RWPE2 (cell line): ENCODE results near the gene TMEM114.
A peak's percentile ranks its signal among the peaks of the same experiment; 100 is the strongest.

Source experiments
- ATAC-seq: fragments of 200-7000 bp; cut with Tn5 transposase; 3 replicates; pipeline ENCODE4 v1.9.1; 2021; ENCODE audit warnings: low read depth
- DNase-seq: peaks from one replicate; pipeline ENCODE4 v3.0.0-alpha.2; 2020; ENCODE audit warnings: low spot score
- H3K27ac ChIP-seq: fragments of 450-650 bp; 2 replicates; pipeline ENCODE4 v1.5.1; 2017; ENCODE audit warnings: mild to moderate bottlenecking; ENCODE audit not compliant: poor library complexity, severe bottlenecking
- H3K27me3 ChIP-seq: fragments of 250-450 bp; sonication (Bioruptor Pico); 2 replicates; pipeline ENCODE4 v1.5.1; 2021; ENCODE audit warnings: mild to moderate bottlenecking, moderate library complexity; ENCODE audit not compliant: insufficient read depth, poor library complexity, severe bottlenecking
- H3K36me3 ChIP-seq: fragments of 250-450 bp; sonication (Bioruptor Pico); 2 replicates; pipeline ENCODE4 v1.5.1; 2020; ENCODE audit warnings: low read depth, mild to moderate bottlenecking, moderate library complexity
- H3K4me1 ChIP-seq: fragments of 250-450 bp; sonication (Bioruptor Pico); 2 replicates; pipeline ENCODE4 v1.5.1; 2021; ENCODE audit warnings: mild to moderate bottlenecking, moderate library complexity; ENCODE audit not compliant: insufficient read depth, poor library complexity, severe bottlenecking
- H3K4me3 ChIP-seq: fragments of 250-450 bp; sonication (Bioruptor Pico); 2 replicates; pipeline ENCODE4 v1.5.1; 2021; ENCODE audit warnings: mild to moderate bottlenecking, moderate library complexity; ENCODE audit not compliant: severe bottlenecking
- H3K9me3 ChIP-seq: fragments of 250-450 bp; sonication (Bioruptor Pico); 2 replicates; pipeline ENCODE4 v1.5.1; 2021; ENCODE audit warnings: mild to moderate bottlenecking, moderate library complexity; ENCODE audit not compliant: severe bottlenecking
- TF ChIP-seq, protein P1 (sequence below): fragments of 450-650 bp; IDR thresholded peaks from one replicate; pipeline ENCODE4 v1.5.1; 2017; ENCODE audit warnings: mild to moderate bottlenecking, moderate library complexity; ENCODE audit not compliant: poor library complexity, severe bottlenecking

Gene TMEM114

DNA sequence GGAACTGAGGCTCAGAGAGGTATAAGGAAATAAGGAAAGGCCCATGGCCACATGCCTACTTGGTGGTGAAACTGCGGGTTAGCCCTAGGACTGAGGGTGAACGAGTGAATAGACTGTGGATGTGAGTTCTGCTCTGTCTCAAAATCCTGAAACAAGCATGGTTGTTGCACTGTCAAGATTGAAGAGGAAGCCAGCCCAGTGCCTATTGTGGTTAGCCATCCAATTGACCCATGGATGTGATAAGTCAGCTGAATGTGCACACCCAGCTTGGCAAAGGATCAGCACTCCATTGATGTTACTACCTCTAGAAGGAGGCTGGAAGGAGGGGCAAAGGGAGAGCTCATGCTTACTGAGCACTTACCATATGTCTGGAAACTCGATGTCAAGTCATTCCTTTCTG, 4.5 kb downstream of the TMEM114 start:
- no peak for ATAC-seq
- TF ChIP-seq, protein P1, sequence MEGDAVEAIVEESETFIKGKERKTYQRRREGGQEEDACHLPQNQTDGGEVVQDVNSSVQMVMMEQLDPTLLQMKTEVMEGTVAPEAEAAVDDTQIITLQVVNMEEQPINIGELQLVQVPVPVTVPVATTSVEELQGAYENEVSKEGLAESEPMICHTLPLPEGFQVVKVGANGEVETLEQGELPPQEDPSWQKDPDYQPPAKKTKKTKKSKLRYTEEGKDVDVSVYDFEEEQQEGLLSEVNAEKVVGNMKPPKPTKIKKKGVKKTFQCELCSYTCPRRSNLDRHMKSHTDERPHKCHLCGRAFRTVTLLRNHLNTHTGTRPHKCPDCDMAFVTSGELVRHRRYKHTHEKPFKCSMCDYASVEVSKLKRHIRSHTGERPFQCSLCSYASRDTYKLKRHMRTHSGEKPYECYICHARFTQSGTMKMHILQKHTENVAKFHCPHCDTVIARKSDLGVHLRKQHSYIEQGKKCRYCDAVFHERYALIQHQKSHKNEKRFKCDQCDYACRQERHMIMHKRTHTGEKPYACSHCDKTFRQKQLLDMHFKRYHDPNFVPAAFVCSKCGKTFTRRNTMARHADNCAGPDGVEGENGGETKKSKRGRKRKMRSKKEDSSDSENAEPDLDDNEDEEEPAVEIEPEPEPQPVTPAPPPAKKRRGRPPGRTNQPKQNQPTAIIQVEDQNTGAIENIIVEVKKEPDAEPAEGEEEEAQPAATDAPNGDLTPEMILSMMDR, result no peak
- no peaks in the 10 kb centered on the region for H3K4me1 ChIP-seq
- H3K9me3 ChIP-seq, result no peaks in the 10 kb centered on the region
- no peak overlapping the region for H3K4me3 ChIP-seq
- H3K27me3 ChIP-seq, result peaks cover 27% of the 10 kb centered on the region
- H3K27ac ChIP-seq, result no peak overlapping the region
- H3K36me3 ChIP-seq, result no peaks in the 10 kb centered on the region
- DNase-seq, result no peak

DNA sequence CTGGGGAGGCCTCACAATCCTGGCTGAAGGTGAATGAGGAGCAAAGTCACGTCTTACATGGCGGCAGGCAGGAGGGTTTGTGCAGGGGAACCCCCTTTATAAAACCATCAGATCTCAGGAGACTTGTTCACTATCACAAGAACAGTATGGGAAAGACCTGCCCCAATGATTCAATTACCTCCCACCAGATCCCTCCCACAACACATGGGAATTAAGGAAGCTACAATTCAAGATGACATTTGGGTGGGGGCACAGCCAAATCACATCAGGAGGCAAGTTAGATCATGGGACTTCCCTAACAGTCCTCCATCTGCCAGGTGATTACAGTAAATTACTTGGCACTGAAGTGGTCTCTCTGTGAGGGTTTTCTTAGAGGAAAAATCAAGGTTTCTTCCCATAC, 5.3 kb downstream of the TMEM114 start:
- Histone ChIP-seq H3K27me3 (peaks cover 19% of the 10 kb centered on the region), H3K36me3 (no peaks in the 10 kb centered on the region), H3K4me3 (no peak overlapping the region), H3K4me1 (no peaks in the 10 kb centered on the region), H3K27ac (no peak overlapping the region), H3K9me3 (no peaks in the 10 kb centered on the region)
- TF ChIP-seq, protein P1, result no peak
- no peak for ATAC-seq
- no peak for DNase-seq

DNA sequence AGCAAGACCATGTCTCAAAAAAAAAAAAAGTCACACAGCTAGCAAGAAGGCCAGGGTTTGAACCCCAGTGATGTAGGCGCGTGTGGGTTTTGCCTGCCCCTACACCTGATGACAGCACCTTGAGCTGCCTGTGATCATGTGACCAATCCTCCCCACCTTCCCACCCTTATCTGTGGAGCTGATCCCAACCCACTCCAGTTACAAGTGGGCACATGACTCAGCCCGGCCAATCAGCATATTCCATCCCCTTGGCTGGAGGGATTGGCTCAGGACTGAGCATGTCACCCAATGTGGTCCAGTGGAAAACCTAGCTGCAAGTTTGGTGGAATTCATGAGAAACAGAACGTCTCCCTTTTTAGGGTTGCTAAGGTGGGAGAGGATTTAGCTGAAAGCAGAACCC, 6.6 kb downstream of the TMEM114 start:
- DNase-seq, result no peak
- Histone ChIP-seq H3K36me3 (no peaks in the 10 kb centered on the region), H3K9me3 (no peaks in the 10 kb centered on the region), H3K27me3 (peaks cover 6% of the 10 kb centered on the region), H3K4me3 (no peak overlapping the region), H3K4me1 (no peaks in the 10 kb centered on the region), H3K27ac (no peak overlapping the region)
- no peak for ATAC-seq
- TF ChIP-seq, protein P1, result no peak

DNA sequence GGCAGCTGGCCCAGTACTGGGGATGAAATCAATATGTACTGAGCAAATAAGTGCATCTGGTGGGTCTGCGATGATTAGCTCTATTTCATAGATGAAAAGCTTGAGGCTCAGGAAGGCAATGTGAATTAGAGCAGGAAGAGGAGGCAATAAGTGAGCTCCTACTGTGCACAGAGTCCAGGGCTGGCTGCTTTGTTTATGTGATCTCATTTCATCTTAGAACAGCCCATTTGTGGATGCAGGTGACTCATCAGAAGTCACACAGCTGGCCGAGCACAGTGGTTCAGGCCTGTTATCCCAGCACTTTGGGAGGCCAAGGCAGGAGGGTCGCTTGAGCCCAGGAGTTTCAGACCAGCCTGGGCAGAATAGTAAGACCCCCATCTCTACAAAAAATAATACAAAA, 7.1 kb downstream of the TMEM114 start:
- Histone ChIP-seq H3K27ac (no peak overlapping the region), H3K4me1 (no peaks in the 10 kb centered on the region), H3K27me3 (peaks cover under 1% of the 10 kb centered on the region), H3K36me3 (no peaks in the 10 kb centered on the region), H3K4me3 (no peak overlapping the region), H3K9me3 (no peaks in the 10 kb centered on the region)
- ATAC-seq (peak; percentile 53; the same call in 1 of the 3 replicates), DNase-seq (no peak)
- TF ChIP-seq, protein P1, result no peak

DNA sequence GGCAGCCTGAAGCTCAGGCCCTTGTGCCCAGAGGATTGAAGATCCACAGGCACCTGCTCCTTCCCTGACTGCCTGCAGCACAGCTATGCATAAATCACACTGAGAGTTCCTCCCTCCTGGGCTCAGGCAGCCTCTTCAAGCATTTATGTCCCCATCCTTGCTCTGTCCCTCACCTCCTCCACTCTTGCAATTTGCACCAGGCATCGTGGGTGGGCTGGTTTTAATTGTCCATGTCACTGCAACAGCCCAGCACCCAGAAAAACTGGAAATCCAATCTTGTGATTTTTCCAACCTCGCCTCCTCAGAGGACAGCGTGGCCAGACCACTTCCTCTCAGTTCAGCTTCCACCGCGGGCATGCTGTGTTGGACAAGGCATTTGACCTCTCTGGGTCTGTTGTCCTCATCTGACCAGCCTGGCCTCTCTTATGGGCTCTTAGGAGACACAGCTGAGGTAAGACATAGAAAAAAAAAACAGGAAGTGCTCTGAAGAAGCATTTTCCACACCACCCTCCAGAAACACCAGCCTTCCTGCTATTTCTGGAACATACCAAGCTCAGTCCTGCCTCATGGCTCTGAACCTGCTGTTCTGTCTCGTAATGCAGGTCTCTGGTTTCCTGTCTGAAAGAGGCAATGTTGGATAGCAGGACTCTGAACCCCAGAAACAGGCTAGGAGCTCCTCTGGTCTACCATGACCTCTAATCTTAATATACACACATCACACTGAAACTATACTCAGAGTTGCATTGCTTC, 8.3 kb downstream of the TMEM114 start:
- no peak overlapping the region for H3K27ac ChIP-seq
- H3K4me3 ChIP-seq, result no peak overlapping the region
- H3K9me3 ChIP-seq, result no peaks in the 10 kb centered on the region
- no peaks in the 10 kb centered on the region for H3K4me1 ChIP-seq
- no peaks in the 10 kb centered on the region for H3K27me3 ChIP-seq
- no peaks in the 10 kb centered on the region for H3K36me3 ChIP-seq
- TF ChIP-seq, protein P1, result no peak
- DNase-seq (no peak), ATAC-seq (no peak)
